Activated naive CD8-positive, alpha-beta T cell treated with anti-CD3 and anti-CD28 coated beads, Interleukin-2, amount 50 U/mL, for 16 hours (primary cell): ENCODE data around the gene PRTN3.
"Not testable (repeated sequence)": the region's sequence is repeated elsewhere in the genome, so short reads cannot be mapped to it uniquely, and the experiment has no call there.

Source experiments
- DNase-seq: peaks from one replicate; pipeline ENCODE4 v3.0.0-alpha.2; 2020; ENCODE audit warnings: low read depth, low spot score

Gene PRTN3

GRCh38 chr19:815775-816499, 24.9 kb upstream of the PRTN3 start:
- no peak for DNase-seq

- DNase-seq, result no peak
Observed at GRCh38 chr19:816500-816857, 24.3 kb upstream of the PRTN3 start.

- DNase-seq, result not testable (repeated sequence)
Observed at GRCh38 chr19:820212-820611, 20.6 kb upstream of the PRTN3 start.

- DNase-seq, result no peak
Observed at GRCh38 chr19:821231-821824, 19.5 kb upstream of the PRTN3 start.

DNA sequence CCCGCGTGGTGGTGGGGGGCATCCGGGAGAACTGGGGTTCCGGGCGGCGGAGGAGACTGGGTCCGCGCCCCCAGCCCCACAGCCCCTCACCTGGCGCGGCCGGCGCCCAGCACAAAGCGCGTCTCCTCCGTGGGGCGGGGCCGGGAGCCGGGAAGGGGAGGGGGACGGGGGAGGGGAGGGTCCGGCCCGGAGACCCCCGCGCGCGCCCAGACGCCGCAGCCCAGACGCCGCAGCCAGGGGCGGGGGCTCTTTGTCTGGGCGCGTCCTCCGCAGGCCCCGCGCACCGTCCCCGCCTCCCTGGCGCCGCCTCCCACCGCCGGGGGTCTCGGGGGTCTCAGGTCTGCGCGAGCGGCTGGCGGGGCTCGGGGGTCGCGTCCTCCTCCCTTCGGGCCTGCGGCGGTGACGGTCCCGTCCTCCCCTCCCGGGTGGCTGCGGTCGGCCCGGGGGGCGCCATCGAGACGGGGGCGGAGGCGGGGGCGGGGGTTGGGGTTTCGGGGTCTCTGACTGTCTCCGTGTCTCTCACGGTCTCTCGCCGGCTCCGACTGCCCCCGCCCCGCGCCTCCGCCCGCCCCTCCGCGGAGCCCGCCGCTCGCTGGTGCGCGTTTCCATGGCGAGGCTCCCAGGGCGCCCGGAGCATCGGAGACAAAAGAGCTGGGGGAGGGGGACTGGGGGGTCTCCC, 18.8 kb upstream of the PRTN3 start, which contains the start of gene PLPPR3:
Gene PLPPR3, minus strand, starts transcription at position 131 of the 679 bp plus-strand sequence. CDS start 396 bp downstream, outside the sequence.
- DNase-seq, result no peak

DNA sequence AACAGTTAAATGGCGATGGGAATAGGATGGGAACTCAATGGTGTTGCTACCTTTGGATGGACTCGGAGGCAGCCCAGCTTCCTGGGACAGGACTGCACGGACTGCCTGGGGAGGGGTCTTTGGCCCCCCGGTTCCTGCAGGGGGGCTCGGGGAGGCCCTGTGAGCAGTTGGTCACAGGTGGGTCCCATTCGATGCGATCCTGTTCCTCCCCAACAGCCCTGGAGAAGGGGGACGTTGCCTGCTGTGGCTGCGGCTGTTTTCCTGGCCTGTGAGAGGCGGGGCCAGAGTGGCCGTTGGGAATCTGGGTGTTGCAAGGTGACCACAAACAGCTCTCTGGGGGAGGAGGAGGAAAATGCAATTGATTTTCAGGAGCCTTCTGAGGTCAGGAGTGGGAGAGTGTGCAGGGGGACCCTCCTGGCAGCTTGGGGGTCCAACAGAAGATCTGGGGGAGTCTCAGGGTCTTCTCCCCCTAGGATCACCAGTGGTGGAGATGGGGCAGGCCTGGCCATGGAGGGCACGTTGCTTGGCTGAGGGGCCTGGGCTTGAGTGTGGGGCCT, 17.2 kb upstream of the PRTN3 start:
- DNase-seq, result no peak

GRCh38 chr19:824885-825284, 15.9 kb upstream of the PRTN3 start:
- DNase-seq, result no peak

- no peak for DNase-seq
Observed at GRCh38 chr19:825897-826644, 14.7 kb upstream of the PRTN3 start.

DNA sequence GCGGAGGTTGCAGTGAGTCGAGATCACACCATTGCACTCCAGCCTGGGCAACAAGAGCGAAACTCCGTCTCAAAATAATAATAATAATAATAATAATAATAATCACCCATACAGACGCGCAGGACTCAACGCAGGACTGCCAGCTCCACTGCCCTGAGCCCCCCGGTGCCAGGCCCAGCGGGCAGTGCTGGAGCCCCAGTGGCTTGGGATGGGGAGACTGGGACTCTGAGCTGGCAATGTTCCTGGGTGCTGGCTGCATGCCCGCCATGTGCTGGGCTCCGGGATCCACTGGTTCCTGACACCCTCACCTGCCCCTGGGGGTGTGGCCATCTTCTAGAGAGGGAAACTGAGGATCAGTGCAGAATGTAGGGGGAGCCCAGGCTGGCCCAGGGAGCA, 13.5 kb upstream of the PRTN3 start:
- DNase-seq, result no peak

GRCh38 chr19:827710-828321, 13.0 kb upstream of the PRTN3 start, which contains the start of gene AZU1:
Gene AZU1 (plus strand): TSS chr19:827837. CDS start chr19:827847, 10 bp downstream.
- DNase-seq, result no peak

- no peak for DNase-seq
Observed at GRCh38 chr19:829129-829758, 11.6 kb upstream of the PRTN3 start.

DNA sequence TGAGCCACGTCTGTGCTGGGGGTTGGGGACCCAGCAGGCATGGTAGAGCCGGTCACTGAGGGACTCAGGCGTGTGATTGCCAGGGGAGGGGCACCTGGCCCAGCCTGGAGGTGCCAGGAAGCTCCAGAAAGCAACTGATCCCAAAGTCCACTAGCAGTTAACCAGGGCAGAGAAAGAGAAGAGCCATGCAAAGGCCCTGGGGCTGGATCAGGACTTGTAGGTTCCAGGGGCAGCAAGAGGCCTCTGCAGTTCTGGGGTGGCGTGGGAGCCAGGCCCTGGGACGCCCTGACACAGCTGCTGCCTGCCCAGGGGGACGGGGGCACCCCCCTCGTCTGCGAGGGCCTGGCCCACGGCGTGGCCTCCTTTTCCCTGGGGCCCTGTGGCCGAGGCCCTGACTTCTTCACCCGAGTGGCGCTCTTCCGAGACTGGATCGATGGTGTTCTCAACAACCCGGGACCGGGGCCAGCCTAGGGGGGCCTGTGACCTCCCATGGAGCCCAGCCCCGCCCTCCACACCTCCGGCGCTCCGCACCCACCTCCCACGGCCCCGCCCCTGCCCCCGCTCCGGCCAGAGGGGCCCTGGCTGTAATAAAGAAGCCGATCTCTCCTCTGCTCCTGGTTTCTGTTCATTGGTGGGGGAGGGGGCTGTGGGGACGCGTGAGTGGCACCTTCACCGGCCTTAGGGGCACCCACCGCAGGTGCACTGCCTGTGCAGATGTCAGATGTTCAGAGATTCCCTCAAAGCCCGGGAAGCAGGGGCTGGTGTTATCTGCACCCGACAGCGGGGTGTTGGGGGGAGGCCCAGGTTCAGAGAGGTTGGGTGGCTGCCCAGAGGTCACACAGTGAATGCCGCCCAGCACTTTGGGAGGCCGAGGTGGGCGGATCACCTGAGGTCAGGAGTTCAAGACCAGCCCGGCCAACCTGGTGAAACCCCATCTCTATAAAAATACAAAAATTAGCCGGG, 9.1 kb upstream of the PRTN3 start:
- DNase-seq, result no peak

- no peak for DNase-seq
Observed at GRCh38 chr19:834216-834615, 6.6 kb upstream of the PRTN3 start.

DNA sequence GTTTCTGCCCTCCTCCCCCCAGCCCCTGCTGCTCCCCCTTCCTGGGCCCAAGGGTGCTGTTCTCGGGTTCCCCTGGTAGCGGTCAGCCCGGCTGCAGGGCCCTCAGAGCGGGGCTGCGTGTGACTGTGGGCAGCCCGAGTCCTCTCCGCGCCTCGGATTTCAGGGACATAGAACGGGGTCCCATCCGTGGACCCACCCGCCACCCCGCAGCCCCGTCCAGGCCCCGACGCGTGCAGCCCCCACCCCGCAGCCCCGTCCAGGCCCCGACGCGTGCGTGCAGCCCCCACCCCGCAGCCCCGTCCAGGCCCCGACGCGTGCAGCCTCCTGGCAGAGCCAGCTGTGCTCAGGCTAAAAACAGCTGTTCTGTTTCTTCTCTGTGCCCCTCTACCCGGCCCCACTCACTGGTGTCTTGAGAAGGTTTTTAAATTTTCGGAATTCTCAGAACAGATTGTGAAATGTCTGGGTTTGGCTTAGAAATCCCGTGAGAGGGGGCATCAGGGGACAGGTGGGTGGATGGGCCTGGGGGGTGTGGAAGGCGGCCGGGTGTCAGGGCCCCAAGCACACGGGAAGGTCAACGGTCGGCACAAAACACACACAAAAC, 5.5 kb upstream of the PRTN3 start:
- DNase-seq, result no peak

DNA sequence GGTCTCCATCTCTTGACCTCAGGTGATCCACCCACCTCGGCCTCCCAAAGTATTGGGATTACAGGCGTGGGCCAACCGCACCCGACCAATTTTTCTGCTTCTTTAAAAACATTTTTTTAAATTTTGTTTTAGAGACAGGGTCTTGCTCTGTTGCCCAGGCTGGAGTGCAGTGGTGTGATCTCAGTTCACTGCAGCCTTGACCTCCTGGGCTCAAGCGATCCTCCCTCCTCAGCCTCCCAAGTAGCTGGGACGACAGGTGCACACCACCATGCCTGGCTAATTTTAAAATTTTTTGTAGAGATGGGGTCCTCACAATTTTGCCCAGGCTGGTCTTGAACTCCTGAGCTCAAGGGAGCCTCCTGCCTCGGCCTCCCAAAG, 2.0 kb downstream of the PRTN3 start:
- not testable (repeated sequence) for DNase-seq

DNA sequence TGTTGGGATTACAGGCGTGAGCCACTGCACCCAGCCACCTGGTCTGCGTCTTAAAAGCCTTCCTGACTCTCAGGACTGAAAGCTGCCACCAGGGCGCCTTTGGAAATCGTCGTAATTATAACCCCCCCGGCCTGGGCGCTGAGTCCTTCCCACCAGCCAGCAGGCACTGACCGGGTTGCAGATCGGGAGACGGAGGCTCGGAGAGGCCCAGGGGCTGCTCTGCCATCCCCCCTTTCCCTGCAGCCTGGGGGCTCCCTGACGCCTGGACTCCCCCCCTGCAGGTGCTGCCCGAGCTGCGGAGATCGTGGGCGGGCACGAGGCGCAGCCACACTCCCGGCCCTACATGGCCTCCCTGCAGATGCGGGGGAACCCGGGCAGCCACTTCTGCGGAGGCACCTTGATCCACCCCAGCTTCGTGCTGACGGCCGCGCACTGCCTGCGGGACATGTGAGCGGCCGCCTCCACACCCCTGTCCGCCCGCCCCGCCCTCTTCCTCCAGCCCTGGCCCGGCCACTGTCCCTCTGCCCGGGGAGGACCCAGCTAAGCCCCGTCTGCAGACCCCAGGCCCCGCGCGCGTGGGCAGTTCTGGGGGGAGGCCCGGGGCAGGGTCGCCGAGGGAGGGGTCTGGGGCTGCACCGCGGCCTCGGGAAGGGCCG, 2.5 kb downstream of the PRTN3 start:
- no peak for DNase-seq

GRCh38 chr19:843836-844545, 3.2 kb downstream of the PRTN3 start:
- no peak for DNase-seq

- no peak for DNase-seq
Observed at GRCh38 chr19:844546-844971, 3.8 kb downstream of the PRTN3 start.
